SIG-M5 (cell line): ENCODE data around the gene CELA3B.
"Not testable (repeated sequence)": the region's sequence is repeated elsewhere in the genome, so short reads cannot be mapped to it uniquely, and the experiment has no call there.

Source experiments
- DNase-seq: peaks from one replicate; lab custom pipeline; 2025; lab: John Stamatoyannopoulos, UW

The CELA3B gene, protein sequence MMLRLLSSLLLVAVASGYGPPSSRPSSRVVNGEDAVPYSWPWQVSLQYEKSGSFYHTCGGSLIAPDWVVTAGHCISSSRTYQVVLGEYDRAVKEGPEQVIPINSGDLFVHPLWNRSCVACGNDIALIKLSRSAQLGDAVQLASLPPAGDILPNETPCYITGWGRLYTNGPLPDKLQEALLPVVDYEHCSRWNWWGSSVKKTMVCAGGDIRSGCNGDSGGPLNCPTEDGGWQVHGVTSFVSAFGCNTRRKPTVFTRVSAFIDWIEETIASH

DNA sequence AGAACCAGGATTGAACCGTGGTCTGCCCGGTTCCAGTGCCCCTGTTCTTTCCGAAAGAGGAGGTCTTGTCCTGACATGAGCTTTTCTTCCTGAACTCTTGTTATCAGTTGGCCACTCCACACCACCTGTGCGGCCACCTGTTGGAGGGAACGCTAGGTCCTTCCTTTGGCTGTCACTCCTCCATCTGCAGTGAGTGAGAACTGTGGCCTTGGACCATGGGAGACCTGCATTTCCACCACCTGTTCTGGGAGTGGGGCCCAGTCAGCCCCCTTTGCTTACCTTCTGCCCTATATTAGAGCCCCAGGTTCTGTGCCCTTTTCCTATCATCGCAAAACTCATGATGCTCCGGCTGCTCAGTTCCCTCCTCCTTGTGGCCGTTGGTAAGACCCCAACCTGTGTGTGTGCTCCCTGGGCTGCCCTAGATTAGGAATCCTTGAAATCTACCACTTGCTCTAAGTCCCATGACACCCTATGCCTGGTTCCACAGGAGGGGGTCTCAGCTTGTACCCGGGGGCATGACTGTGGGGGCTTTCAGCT is at the start of gene CELA3B:
Gene CELA3B, plus strand, starts transcription at position 320 of the 537 bp plus-strand sequence. Its CDS starts 18 bp downstream, at position 338.
- DNase-seq: not testable (repeated sequence)

GRCh38 chr1:21927533-21928237 is 49.1 kb upstream of the CELA3B start:
- DNase-seq: no peak

GRCh38 chr1:21930080-21930571 is 46.7 kb upstream of the CELA3B start:
- DNase-seq: no peak

GRCh38 chr1:21930629-21931170 is 46.1 kb upstream of the CELA3B start:
- no peak for DNase-seq

GRCh38 chr1:21931171-21932093 is 45.4 kb upstream of the CELA3B start:
- no peak for DNase-seq

GRCh38 chr1:21932127-21932526 is 44.7 kb upstream of the CELA3B start:
- no peak for DNase-seq

- DNase-seq: no peak
These were observed 43.2 kb upstream of the CELA3B start for GRCh38 chr1:21933397-21934248.

DNA sequence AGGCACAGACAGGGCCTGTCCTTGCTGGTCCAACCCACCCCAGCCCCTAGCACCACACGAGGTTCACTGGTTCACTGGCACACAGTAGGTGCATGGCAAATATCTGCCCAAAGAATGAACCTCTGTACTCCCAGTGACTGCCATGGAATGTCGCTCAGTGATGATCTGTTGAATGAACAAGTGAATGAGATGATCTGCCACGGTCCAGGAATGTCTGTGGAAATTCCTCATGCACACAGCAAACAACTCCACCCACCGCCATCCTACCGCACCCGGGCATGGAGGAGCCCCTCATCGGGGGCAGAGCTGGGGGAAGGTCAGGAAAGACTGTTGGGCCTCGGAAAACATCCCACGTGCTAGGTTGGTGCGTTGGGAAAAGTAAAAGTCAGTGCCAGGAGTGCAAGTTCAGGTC is 41.4 kb upstream of the CELA3B start:
- no peak for DNase-seq

DNA sequence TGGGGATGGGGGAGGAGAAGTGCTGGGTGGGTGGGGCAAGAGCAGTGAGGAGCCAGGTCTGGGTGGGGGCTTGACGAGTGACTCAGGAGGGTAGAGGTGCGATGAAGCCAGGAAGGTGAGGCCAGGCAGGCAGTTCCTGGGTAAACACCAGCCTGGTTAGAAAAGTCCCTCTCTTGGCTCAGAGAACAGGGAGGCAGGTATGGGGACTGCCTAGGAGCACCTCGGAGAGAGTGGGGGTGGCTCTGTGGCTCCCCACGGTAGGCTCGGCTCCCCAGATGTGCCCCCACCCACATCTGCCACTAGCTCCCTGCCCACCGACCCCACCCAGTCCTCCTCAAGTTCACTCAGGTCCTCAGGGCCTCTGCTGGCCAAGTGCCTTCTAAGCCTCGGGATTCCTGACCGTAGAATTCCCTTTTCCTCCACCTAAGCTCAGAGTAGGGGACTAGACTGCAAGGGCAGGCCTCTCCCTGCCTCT is 40.9 kb upstream of the CELA3B start:
- no peak for DNase-seq

DNA sequence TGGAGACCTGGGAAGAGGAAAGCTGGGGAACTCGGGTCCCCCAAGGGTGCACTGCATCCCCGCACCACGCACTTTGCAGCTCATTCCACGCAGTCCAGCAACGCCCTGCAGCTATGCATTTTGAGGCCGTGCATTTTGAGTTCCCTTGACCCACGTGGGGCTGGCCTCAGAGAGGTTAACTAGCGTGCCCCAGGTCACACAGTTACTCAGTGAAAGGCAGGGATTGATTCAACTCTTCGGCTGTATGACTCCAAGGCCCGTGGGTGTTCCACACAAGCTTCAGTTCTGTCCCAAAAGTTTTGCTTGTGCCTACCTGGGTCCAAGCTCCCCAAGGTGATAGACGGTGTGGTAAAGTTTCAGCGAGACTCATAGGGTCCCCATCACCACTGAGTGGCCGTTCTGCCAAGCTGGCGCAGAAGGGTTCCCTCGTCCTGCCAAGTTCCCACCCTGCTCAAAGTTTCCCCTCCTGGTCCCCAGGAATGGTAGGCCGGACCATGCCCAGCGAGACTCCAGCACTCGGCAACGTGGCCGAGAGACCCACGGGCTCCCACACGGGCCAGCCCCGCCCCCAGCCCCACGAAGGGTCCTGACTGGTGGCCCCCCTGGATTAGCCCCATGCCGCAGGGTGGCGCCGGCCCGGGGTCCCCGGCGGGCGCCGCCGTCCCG is 40.3 kb upstream of the CELA3B start:
- DNase-seq: no peak

GRCh38 chr1:21937034-21937371 is 39.8 kb upstream of the CELA3B start, which contains the start of gene HSPG2:
TSS of gene HSPG2 (minus strand) at chr1:21937310. CDS start at chr1:21937217, 93 bp downstream.
- DNase-seq: no peak

DNA sequence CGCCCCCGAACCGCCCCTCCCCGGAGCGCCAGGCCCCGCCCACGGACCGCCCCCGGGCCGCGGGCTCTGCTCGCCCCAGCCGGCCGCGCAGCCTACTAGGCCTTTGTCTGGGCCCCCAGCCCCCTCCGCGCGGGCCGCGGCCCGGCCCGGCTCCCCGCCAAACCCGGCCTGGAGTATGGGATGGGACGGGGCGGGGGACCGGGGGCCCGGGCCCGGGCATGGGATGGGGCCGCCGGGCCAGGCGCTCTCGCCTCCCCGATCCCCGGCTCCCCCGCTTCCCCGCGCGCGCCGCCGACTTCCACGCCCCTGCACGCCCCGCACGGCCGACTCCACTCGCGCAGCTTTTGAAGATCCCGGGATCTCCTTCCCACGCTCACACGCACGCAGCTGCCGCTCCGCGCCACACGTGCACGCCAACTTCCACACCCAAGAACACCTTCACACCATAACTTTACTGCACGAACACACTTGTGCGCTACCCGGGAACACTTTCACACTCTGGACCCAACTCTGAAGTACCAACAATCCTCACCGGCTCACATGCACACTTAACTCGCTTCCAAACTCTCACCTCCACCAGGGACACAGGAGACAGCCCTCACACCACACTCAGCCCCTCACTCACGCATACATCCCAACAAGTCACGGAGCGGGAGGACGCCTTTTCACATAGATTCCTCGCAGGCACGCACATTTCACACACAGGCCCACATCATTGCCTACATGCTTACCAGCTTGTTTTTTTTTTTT is 39.3 kb upstream of the CELA3B start:
- no peak for DNase-seq

DNA sequence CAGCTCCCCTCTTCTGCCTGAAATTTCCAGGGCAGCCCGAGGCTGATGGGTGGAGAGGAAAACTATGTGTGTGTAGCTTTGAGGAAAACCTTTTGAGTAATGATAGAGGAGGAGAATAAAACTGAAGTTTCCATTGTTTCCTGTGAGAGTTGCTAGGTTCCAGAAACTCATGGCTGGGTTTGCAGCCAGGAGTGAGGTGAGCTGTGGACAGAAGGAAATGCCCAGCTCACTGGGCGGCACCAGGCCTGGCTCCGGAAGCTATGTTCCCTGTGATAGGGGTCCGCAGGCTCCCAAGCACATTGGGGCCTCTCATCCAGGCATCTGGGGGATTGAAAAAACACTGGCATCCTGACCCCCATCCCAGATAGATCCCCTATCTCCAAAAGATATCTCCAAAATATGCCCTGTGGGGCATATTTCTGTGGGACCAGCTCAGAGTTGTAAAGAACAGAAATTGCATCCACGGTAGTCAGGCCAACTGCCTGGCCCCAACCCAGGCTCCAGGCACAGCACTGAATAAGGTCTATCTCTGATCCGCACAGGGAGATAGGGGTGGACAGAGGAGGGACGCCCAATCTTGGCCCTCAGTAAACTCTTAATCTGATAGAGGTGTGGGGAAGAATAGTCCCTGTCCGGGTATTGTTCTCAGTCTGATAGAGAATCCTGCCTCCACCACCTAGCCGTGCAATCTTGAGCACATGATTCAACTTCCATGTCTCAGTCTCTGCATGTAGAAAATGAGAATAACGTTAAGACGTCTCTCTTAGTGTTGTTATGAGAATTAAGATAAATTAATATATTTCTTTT is 37.9 kb upstream of the CELA3B start:
- no peak for DNase-seq

DNA sequence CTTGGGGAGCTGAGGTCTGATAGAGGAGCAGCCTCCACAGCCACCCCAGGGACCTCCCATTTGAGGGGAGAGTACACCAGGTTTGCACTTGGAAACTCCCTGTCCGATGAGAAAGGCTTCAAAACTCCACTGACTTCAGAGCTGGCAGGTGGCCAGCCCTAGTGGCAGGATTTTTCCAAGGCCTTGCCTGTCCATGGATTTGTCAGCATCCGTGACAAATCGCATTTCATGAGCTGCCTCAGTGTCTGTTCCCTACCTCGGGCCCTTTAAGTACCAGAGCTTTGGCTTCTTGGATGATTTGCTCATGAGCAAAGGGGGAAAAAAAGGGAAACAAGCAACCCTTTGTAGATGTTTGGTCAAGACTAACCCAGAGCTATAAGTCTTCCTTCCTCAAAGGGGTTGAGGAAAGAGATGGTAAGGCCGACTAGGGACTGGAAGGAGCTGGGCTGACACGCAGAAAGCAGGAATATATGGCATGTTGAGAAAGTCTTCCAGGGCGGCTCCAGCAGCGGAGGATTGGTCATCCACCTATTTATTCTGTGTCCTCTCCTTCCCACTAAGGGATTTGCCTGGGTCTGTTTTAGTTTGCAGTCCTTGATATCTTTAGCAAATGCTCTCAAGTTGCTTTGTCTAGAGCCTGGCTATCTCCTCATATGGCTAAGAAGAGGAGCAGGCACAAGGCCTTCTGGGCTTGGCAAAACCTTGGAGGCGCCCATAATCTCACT is 37.0 kb upstream of the CELA3B start:
- no peak for DNase-seq

DNA sequence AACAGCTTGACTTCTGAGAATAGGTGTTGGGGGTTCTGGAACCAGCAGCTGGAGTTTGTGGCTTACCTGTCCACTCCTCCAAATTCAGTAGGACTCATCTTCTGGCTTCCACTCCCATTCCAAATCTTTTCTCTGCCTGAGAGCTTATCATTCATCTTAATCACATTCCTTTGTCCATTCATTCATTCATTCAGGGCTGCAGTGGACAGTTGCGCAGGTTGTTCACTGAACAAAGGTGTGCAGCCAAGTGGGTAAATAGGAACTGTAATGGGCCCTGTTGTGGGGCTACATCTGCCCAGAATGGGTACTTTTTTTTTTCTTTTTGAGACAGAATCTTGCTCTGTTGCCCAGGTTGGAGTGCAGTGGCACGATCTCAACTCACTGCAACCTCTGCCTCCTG is 36.3 kb upstream of the CELA3B start:
- no peak for DNase-seq

GRCh38 chr1:21941370-21941769 is 35.5 kb upstream of the CELA3B start:
- no peak for DNase-seq

DNA sequence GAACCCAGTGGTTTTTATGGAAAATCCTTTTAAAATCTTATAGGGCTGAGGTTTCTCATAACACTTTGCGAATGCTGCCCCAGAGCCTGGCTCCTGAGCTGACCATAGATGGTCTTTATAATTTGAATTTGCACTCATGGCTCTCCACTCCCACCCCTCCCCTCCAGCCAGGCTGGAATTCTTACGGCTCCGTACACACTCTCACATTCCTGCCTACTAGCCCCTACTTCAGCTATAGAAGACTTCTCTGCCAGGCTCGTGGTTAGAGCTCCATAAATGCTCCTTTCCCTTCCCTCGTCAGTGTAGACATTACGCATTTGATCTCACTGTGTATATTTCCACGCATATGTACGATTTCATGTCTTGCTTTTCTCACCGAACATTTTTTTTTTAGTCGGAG is 34.4 kb upstream of the CELA3B start:
- DNase-seq: no peak
